Neural cell (in vitro differentiated cells): ENCODE measurements around the gene GGT5. TPM values are rescaled to one million over a fixed set of nuclear protein-coding genes. Genes with fewer than 3 reads are reported as not detected.

Experiments used
- H2AFZ ChIP-seq: fragments of 200-600, 300-800 bp; sonication (generic), shearing (Covaris generic); 2 replicates; pipeline ENCODE4 v1.6.0; 2014; ENCODE audit warnings: low read depth, mild to moderate bottlenecking, antibody characterized with exemption, low read length, moderate library complexity
- H3F3A ChIP-seq: fragments of 200-600 bp; shearing (Covaris generic); 2 replicates; pipeline ENCODE4 v1.6.1; 2016; ENCODE audit warnings: mild to moderate bottlenecking, moderate library complexity, mixed read lengths, antibody characterized with exemption, low read length; ENCODE audit not compliant: insufficient read depth, poor library complexity, severe bottlenecking
- H3K27ac ChIP-seq: fragments of 200-600, 300-800 bp; sonication (generic), shearing (Covaris generic); 2 replicates; pipeline ENCODE4 v1.5.1; 2014; ENCODE audit warnings: mild to moderate bottlenecking, low read length, moderate library complexity
- H3K27me3 ChIP-seq: fragments of 300-800, 200-600 bp; sonication (generic), shearing (Covaris generic); 2 replicates; pipeline ENCODE4 v1.6.0; 2014; ENCODE audit warnings: mild to moderate bottlenecking, low read depth, low read length, moderate library complexity; ENCODE audit not compliant: insufficient read depth
- H3K36me3 ChIP-seq: fragments of 300-800, 200-600 bp; sonication (generic), shearing (Covaris generic); 2 replicates; pipeline ENCODE4 v1.5.1; 2014; ENCODE audit warnings: mild to moderate bottlenecking, antibody characterized with exemption, low read length, moderate library complexity; ENCODE audit not compliant: insufficient read depth
- H3K4me2 ChIP-seq: fragments of 300-800, 200-600 bp; sonication (generic), shearing (Covaris generic); 2 replicates; pipeline ENCODE4 v1.6.0; 2014; ENCODE audit warnings: mild to moderate bottlenecking, low read length
- H3K4me3 ChIP-seq: fragments of 300-800, 200-600 bp; sonication (generic), shearing (Covaris generic); 2 replicates; pipeline ENCODE4 v1.5.1; 2014; ENCODE audit warnings: mild to moderate bottlenecking, low read length, moderate library complexity
- H3K79me2 ChIP-seq: fragments of 200-600 bp; shearing (Covaris generic); replicated peaks from 2 replicates; pipeline ENCODE4 v1.6.0; 2014; ENCODE audit warnings: mild to moderate bottlenecking, low read length, moderate library complexity; ENCODE audit not compliant: insufficient read depth
- H3K9ac ChIP-seq: fragments of 300-800, 200-600 bp; sonication (generic), shearing (Covaris generic); 2 replicates; pipeline ENCODE4 v1.6.1; 2016; ENCODE audit warnings: mild to moderate bottlenecking, low read length, mixed read lengths
- H3K9me2 ChIP-seq: fragments of 200-600 bp; shearing (Covaris generic); 2 replicates; pipeline ENCODE4 v1.6.1; 2016; ENCODE audit warnings: mild to moderate bottlenecking, low read length, mixed read lengths; ENCODE audit not compliant: insufficient read depth
- H3K9me3 ChIP-seq: fragments of 200-600, 300-800 bp; sonication (generic), shearing (Covaris generic); 2 replicates; pipeline ENCODE4 v1.6.1; 2016; ENCODE audit warnings: mild to moderate bottlenecking, mixed run types, low read length, moderate library complexity, mixed read lengths
- H4K20me1 ChIP-seq: fragments of 200-600 bp; shearing (Covaris generic); 2 replicates; pipeline ENCODE4 v1.6.1; 2016; ENCODE audit warnings: mild to moderate bottlenecking, mixed run types; ENCODE audit not compliant: insufficient read depth
- EP300 ChIP-seq: fragments of 450-650 bp; conservative IDR thresholded peaks from 2 replicates; pipeline ENCODE4 v1.6.1; 2014; ENCODE audit warnings: antibody characterized with exemption, mild to moderate bottlenecking, moderate library complexity; ENCODE audit not compliant: poor library complexity, severe bottlenecking
- EZH2 ChIP-seq: fragments of 200-600, 300-800 bp; shearing (Covaris generic), sonication (generic); IDR thresholded peaks from 2 replicates; pipeline ENCODE4 v1.6.1; 2014; ENCODE audit warnings: antibody characterized with exemption, low read length, borderline replicate concordance, mild to moderate bottlenecking; ENCODE audit not compliant: insufficient read depth, poor library complexity, severe bottlenecking
- MXI1 ChIP-seq: fragments of 450-650 bp; conservative IDR thresholded peaks from 2 replicates; pipeline ENCODE4 v1.6.1; 2014; ENCODE audit warnings: antibody characterized with exemption, mild to moderate bottlenecking; ENCODE audit not compliant: poor library complexity, severe bottlenecking
- POLR2AphosphoS5 ChIP-seq: IDR thresholded peaks from 2 replicates; pipeline ENCODE4 v1.6.1; 2012
- RAD21 ChIP-seq: fragments of 450-650 bp; conservative IDR thresholded peaks from 2 replicates; pipeline ENCODE4 v1.6.1; 2014; ENCODE audit warnings: antibody characterized with exemption, mild to moderate bottlenecking, moderate library complexity
- SMC3 ChIP-seq: fragments of 450-650 bp; conservative IDR thresholded peaks from 2 replicates; pipeline ENCODE4 v1.6.1; 2014; ENCODE audit warnings: antibody characterized with exemption, mild to moderate bottlenecking, moderate library complexity; ENCODE audit not compliant: poor library complexity
- TAF1 ChIP-seq: IDR thresholded peaks from 2 replicates; pipeline ENCODE4 v1.6.1; 2012; ENCODE audit warnings: low read depth
- polyA plus RNA-seq: library from polyadenylated mRNA; depleted of rRNA; stranded (reverse); fragments of >200 nt; gene quantifications from 2 replicates; pipeline ENCODE4 v1.2.3, GENCODE V29; 2014
- TF ChIP-seq, protein P1 (sequence below): fragments of 450-650 bp; IDR thresholded peaks from 2 replicates; pipeline ENCODE4 v1.5.1; 2014; ENCODE audit warnings: antibody characterized with exemption, mild to moderate bottlenecking, moderate library complexity; ENCODE audit not compliant: poor library complexity, severe bottlenecking
- TF ChIP-seq, protein P2 (sequence below): IDR thresholded peaks from 2 replicates; pipeline ENCODE4 v1.6.1; 2012; ENCODE audit warnings: borderline replicate concordance

GGT5 gene
- polyA plus RNA-seq, 1 donor from 2014 or later: 0.12 TPM

DNA sequence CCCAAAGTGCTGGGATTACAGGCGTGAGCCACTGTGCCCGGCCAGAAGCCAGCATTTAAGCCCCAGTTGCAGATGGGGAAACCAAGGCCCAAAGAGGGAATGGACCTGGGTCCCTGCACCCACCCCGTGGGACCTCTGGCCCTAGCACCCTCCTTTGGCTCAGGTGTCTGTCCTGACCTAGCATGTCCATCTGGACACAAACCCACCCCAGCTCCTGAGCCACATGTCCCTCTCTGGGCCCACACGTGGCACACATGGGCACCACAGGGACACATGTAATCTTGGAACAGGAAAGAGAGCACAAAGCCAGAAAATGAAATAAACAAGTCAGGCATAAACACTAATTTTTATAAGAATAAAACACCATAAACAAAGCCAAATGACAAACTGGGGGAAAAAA, 9.6 kb downstream of the GGT5 start:
- H3K79me2 ChIP-seq: no peaks in the 10 kb centered on the region
- H3F3A ChIP-seq: no peaks in the 10 kb centered on the region
- H3K9me3 ChIP-seq: no peaks in the 10 kb centered on the region
- H4K20me1 ChIP-seq: no peaks in the 10 kb centered on the region
- H3K9me2 ChIP-seq: no peaks in the 10 kb centered on the region
- no peak overlapping the region for H3K4me2 ChIP-seq
- no peak overlapping the region for H3K4me3 ChIP-seq
- no peaks in the 10 kb centered on the region for H3K36me3 ChIP-seq
- H3K27me3 ChIP-seq: no peaks in the 10 kb centered on the region
- H3K9ac ChIP-seq: no peak overlapping the region
- H3K27ac ChIP-seq: no peak overlapping the region
- TF ChIP-seq SMC3 (no peak), RAD21 (no peak), POLR2AphosphoS5 (no peak), EZH2 (no peak)
- H2AFZ ChIP-seq: no peak overlapping the region

DNA sequence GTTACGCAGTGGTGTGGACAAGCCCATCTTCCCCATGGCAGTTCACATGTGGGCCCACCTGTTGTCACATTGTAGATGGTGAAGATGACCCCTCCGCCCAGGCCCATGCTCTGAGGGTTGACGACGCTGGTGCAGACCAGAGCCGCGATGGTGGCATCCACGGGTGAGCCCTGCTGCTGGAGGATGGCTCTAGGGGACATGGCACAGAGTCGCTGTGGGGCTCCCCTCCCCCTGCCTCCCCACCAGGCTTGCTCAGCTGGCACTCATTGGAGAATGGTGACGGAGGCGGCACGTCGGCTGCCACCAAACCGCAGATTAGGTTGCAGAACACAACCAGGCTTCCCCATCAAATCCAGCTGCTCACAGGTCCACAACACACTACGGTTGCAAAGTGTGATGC, 11.1 kb downstream of the GGT5 start:
- no peaks in the 10 kb centered on the region for H4K20me1 ChIP-seq
- TF ChIP-seq, protein P1, sequence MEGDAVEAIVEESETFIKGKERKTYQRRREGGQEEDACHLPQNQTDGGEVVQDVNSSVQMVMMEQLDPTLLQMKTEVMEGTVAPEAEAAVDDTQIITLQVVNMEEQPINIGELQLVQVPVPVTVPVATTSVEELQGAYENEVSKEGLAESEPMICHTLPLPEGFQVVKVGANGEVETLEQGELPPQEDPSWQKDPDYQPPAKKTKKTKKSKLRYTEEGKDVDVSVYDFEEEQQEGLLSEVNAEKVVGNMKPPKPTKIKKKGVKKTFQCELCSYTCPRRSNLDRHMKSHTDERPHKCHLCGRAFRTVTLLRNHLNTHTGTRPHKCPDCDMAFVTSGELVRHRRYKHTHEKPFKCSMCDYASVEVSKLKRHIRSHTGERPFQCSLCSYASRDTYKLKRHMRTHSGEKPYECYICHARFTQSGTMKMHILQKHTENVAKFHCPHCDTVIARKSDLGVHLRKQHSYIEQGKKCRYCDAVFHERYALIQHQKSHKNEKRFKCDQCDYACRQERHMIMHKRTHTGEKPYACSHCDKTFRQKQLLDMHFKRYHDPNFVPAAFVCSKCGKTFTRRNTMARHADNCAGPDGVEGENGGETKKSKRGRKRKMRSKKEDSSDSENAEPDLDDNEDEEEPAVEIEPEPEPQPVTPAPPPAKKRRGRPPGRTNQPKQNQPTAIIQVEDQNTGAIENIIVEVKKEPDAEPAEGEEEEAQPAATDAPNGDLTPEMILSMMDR: no peak
- TF ChIP-seq MXI1: no peak
- no peak for TF ChIP-seq SMC3
- TF ChIP-seq POLR2AphosphoS5: no peak
- no peak for TF ChIP-seq RAD21
- TF ChIP-seq EZH2: no peak
- TF ChIP-seq EP300: no peak
- TF ChIP-seq, protein P2, sequence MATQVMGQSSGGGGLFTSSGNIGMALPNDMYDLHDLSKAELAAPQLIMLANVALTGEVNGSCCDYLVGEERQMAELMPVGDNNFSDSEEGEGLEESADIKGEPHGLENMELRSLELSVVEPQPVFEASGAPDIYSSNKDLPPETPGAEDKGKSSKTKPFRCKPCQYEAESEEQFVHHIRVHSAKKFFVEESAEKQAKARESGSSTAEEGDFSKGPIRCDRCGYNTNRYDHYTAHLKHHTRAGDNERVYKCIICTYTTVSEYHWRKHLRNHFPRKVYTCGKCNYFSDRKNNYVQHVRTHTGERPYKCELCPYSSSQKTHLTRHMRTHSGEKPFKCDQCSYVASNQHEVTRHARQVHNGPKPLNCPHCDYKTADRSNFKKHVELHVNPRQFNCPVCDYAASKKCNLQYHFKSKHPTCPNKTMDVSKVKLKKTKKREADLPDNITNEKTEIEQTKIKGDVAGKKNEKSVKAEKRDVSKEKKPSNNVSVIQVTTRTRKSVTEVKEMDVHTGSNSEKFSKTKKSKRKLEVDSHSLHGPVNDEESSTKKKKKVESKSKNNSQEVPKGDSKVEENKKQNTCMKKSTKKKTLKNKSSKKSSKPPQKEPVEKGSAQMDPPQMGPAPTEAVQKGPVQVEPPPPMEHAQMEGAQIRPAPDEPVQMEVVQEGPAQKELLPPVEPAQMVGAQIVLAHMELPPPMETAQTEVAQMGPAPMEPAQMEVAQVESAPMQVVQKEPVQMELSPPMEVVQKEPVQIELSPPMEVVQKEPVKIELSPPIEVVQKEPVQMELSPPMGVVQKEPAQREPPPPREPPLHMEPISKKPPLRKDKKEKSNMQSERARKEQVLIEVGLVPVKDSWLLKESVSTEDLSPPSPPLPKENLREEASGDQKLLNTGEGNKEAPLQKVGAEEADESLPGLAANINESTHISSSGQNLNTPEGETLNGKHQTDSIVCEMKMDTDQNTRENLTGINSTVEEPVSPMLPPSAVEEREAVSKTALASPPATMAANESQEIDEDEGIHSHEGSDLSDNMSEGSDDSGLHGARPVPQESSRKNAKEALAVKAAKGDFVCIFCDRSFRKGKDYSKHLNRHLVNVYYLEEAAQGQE: no peak
- no peak for TF ChIP-seq TAF1
- no peaks in the 10 kb centered on the region for H3F3A ChIP-seq
- H3K9me2 ChIP-seq: no peaks in the 10 kb centered on the region
- H3K9me3 ChIP-seq: no peaks in the 10 kb centered on the region
- no peak overlapping the region for H3K4me3 ChIP-seq
- no peak overlapping the region for H3K9ac ChIP-seq
- no peaks in the 10 kb centered on the region for H3K27me3 ChIP-seq
- no peak overlapping the region for H2AFZ ChIP-seq
- no peaks in the 10 kb centered on the region for H3K36me3 ChIP-seq
- no peak overlapping the region for H3K27ac ChIP-seq
- no peaks in the 10 kb centered on the region for H3K79me2 ChIP-seq
- H3K4me2 ChIP-seq: no peak overlapping the region
